22Rv1 (cell line): ENCODE measurements around the gene CRYGN.

ENCODE experiments used
- H3K27ac ChIP-seq: fragments of 450-650 bp; 2 replicates; pipeline ENCODE4 v1.5.1; 2017
- CTCF ChIP-seq: fragments of 450-650 bp; IDR thresholded peaks from 2 replicates; pipeline ENCODE4 v1.5.1; 2017; ENCODE audit warnings: mild to moderate bottlenecking
- ZFX ChIP-seq: fragments of 450-650 bp; IDR thresholded peaks from 2 replicates; pipeline ENCODE4 v1.6.1; 2017; ENCODE audit warnings: antibody characterized with exemption, borderline replicate concordance

The CRYGN gene

GRCh38 chr7:151452680-151453325, 12.9 kb upstream of the CRYGN start:
- no peak overlapping the region for H3K27ac ChIP-seq
- no peak for TF ChIP-seq CTCF
- TF ChIP-seq ZFX: no peak

GRCh38 chr7:151451626-151452571, 12.0 kb upstream of the CRYGN start:
- H3K27ac ChIP-seq: no peak overlapping the region
- TF ChIP-seq CTCF (no peak), ZFX (no peak)

- H3K27ac ChIP-seq: no peak overlapping the region
- TF ChIP-seq ZFX: no peak
- no peak for TF ChIP-seq CTCF
Observed at GRCh38 chr7:151451156-151451555, 11.2 kb upstream of the CRYGN start.

- no peak overlapping the region for H3K27ac ChIP-seq
- TF ChIP-seq CTCF (no peak), ZFX (no peak)
Observed at GRCh38 chr7:151449990-151450389, 10.0 kb upstream of the CRYGN start.

GRCh38 chr7:151448261-151449252, 8.6 kb upstream of the CRYGN start:
- no peak overlapping the region for H3K27ac ChIP-seq
- TF ChIP-seq CTCF (peak; percentile 97), ZFX (no peak)

GRCh38 chr7:151447901-151448260, 7.9 kb upstream of the CRYGN start:
- no peak overlapping the region for H3K27ac ChIP-seq
- TF ChIP-seq CTCF (no peak), ZFX (no peak)
